ENCODE results near the gene CCDC192. TPM values are rescaled to one million over a fixed set of nuclear protein-coding genes. Genes with fewer than 3 reads are reported as not detected.

The CCDC192 gene
- total RNA-seq, 1 donor from 2014 or later = not detected

GRCh38 chr5:127769386-127769785 lies 66.2 kb downstream of the CCDC192 start:
- Mint-ChIP-seq H3K4me1 (no peaks in the 10 kb centered on the region), H3K27ac (no peak overlapping the region), H3K27me3 (peaks cover 1% of the 10 kb centered on the region), H3K36me3 (ENCODE audit: low read depth) (no peaks in the 10 kb centered on the region), H3K4me3 (no peak overlapping the region), H3K9me3 (no peaks in the 10 kb centered on the region)
- DNase-seq = no peak
- ChIA-PET CTCF (no interaction called here), POLR2A (no interaction called here)
- ATAC-seq (ENCODE audit: low read depth) = no peak
- intact Hi-C loops (cut with micrococcal nuclease) = no loop called here
- TF ChIP-seq, protein P1, sequence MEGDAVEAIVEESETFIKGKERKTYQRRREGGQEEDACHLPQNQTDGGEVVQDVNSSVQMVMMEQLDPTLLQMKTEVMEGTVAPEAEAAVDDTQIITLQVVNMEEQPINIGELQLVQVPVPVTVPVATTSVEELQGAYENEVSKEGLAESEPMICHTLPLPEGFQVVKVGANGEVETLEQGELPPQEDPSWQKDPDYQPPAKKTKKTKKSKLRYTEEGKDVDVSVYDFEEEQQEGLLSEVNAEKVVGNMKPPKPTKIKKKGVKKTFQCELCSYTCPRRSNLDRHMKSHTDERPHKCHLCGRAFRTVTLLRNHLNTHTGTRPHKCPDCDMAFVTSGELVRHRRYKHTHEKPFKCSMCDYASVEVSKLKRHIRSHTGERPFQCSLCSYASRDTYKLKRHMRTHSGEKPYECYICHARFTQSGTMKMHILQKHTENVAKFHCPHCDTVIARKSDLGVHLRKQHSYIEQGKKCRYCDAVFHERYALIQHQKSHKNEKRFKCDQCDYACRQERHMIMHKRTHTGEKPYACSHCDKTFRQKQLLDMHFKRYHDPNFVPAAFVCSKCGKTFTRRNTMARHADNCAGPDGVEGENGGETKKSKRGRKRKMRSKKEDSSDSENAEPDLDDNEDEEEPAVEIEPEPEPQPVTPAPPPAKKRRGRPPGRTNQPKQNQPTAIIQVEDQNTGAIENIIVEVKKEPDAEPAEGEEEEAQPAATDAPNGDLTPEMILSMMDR (IDR thresholded peaks at IDR 0.05) = no peak

- no peak for DNase-seq
- no peak for ATAC-seq (ENCODE audit: low read depth)
- no peak overlapping the region for H3K4me3 Mint-ChIP-seq
- no peaks in the 10 kb centered on the region for H3K4me1 Mint-ChIP-seq
- H3K9me3 Mint-ChIP-seq = no peaks in the 10 kb centered on the region
- H3K27ac Mint-ChIP-seq = no peak overlapping the region
- ChIA-PET CTCF (no interaction called here), POLR2A (no interaction called here)
- TF ChIP-seq, protein P1 (IDR thresholded peaks at IDR 0.05) = no peak
- peaks cover 1% of the 10 kb centered on the region for H3K27me3 Mint-ChIP-seq
- no peaks in the 10 kb centered on the region for H3K36me3 Mint-ChIP-seq (ENCODE audit: low read depth)
- intact Hi-C loops (cut with micrococcal nuclease) = no loop called here
Observed at GRCh38 chr5:127770272-127770671, 67.1 kb downstream of the CCDC192 start.

- H3K36me3 Mint-ChIP-seq (ENCODE audit: low read depth) = no peaks in the 10 kb centered on the region
- no peak overlapping the region for H3K27ac Mint-ChIP-seq
- H3K27me3 Mint-ChIP-seq = peaks cover 1% of the 10 kb centered on the region
- H3K4me3 Mint-ChIP-seq = no peak overlapping the region
- no peaks in the 10 kb centered on the region for H3K4me1 Mint-ChIP-seq
- DNase-seq (no peak), ATAC-seq (ENCODE audit: low read depth) (no peak)
- CTCF ChIA-PET = no interaction called here
- intact Hi-C loops (cut with micrococcal nuclease) = no loop called here
- peaks cover 8% of the 10 kb centered on the region for H3K9me3 Mint-ChIP-seq
- TF ChIP-seq, protein P1 (IDR thresholded peaks at IDR 0.05) = no peak
- POLR2A ChIA-PET = no interaction called here
Observed at GRCh38 chr5:127772531-127772930, 69.3 kb downstream of the CCDC192 start.

DNA sequence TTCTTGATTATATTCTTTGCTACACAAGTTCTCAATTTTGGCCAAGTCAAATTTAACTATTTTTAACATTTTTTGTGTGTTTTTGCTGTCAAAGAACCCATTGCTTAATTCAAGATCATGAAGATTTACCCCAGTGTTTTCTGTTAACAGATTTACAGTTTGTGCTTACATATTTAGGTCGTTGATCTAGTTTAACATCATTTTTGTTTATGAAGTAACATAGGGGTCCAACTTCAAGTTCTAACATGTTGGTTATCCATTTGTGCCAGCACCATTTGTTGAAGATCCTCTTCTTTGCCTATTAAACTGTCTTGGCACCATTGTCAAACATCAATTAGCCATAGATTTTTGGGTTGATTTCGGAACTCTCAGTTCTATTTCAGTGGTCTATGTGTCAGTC lies 71.0 kb downstream of the CCDC192 start:
- Mint-ChIP-seq H3K27me3 (peaks cover 1% of the 10 kb centered on the region), H3K36me3 (ENCODE audit: low read depth) (no peaks in the 10 kb centered on the region), H3K27ac (no peak overlapping the region), H3K4me3 (no peak overlapping the region), H3K4me1 (no peaks in the 10 kb centered on the region), H3K9me3 (peaks cover 15% of the 10 kb centered on the region)
- CTCF ChIA-PET = no interaction called here
- TF ChIP-seq, protein P1 (IDR thresholded peaks at IDR 0.05) = no peak
- POLR2A ChIA-PET = no interaction called here
- intact Hi-C loops (cut with micrococcal nuclease) = no loop called here
- no peak for DNase-seq
- no peak for ATAC-seq (ENCODE audit: low read depth)

- ATAC-seq (ENCODE audit: low read depth) = no peak
- CTCF ChIA-PET = no interaction called here
- DNase-seq = no peak
- H3K27me3 Mint-ChIP-seq = no peaks in the 10 kb centered on the region
- POLR2A ChIA-PET = no interaction called here
- H3K4me1 Mint-ChIP-seq = no peaks in the 10 kb centered on the region
- peaks cover 15% of the 10 kb centered on the region for H3K9me3 Mint-ChIP-seq
- intact Hi-C loops (cut with micrococcal nuclease) = loop anchor here (5.0 kb wide), 1 partner anchor 1971 kb away; the partner anchor contains the start of gene MINAR2
- TF ChIP-seq, protein P1 (IDR thresholded peaks at IDR 0.05) = no peak
- H3K4me3 Mint-ChIP-seq = no peak overlapping the region
- H3K27ac Mint-ChIP-seq = no peak overlapping the region
- no peaks in the 10 kb centered on the region for H3K36me3 Mint-ChIP-seq (ENCODE audit: low read depth)
Observed at GRCh38 chr5:127776477-127776876, 73.3 kb downstream of the CCDC192 start.
